HepG2 (cell line): ENCODE measurements around the gene CCDC97. TPM values are rescaled to one million over a fixed set of nuclear protein-coding genes. Genes with fewer than 3 reads are reported as not detected.

Experiments used
- AGO1 ChIP-seq: fragments of 200-400 bp; formaldehyde crosslinking; IDR thresholded peaks from 2 replicates; pipeline ENCODE4 v1.6.1; 2017; ENCODE audit warnings: mild to moderate bottlenecking, low read depth, low read length, moderate library complexity; ENCODE audit not compliant: poor library complexity, severe bottlenecking
- AGO2 ChIP-seq: fragments of 200-400 bp; formaldehyde crosslinking; optimal IDR thresholded peaks from 2 replicates; pipeline ENCODE3; 2017; ENCODE audit warnings: mild to moderate bottlenecking, low read depth, low read length, moderate library complexity
- CAMTA2 ChIP-seq: sonication (generic); formaldehyde crosslinking; IDR thresholded peaks from 2 replicates; pipeline ENCODE4 v1.4.0; 2020; ENCODE audit warnings: mild to moderate bottlenecking, missing genetic modification reagents, borderline replicate concordance
- FOXK1 ChIP-seq: sonication (generic); formaldehyde crosslinking; IDR thresholded peaks from 2 replicates; pipeline ENCODE4 v1.4.0; 2020; ENCODE audit warnings: low read depth, missing genetic modification reagents, borderline replicate concordance
- FOXM1 ChIP-seq: sonication (generic); formaldehyde crosslinking; IDR thresholded peaks from 2 replicates; pipeline ENCODE4 v1.5.0; 2020; ENCODE audit warnings: missing genetic modification reagents
- GATAD1 ChIP-seq: IDR thresholded peaks from 2 replicates; pipeline ENCODE4 v1.6.1; 2016; ENCODE audit warnings: missing genetic modification reagents, missing compliant biosample characterization
- KLF6 ChIP-seq: IDR thresholded peaks from 2 replicates; pipeline ENCODE4 v1.8.0; 2016; ENCODE audit warnings: missing biosample characterization, missing genetic modification reagents
- MEF2D ChIP-seq: sonication (generic); formaldehyde crosslinking; IDR thresholded peaks from 2 replicates; pipeline ENCODE4 v1.5.1; 2020; ENCODE audit warnings: mild to moderate bottlenecking, missing genetic modification reagents
- MXI1 ChIP-seq: IDR thresholded peaks from 3 replicates; pipeline ENCODE4 v1.6.1; 2012; ENCODE audit warnings: low read depth, low read length, inconsistent platforms, borderline replicate concordance
- NFIC ChIP-seq: IDR thresholded peaks from 2 replicates; pipeline ENCODE4 v1.6.1; 2012; ENCODE audit warnings: mild to moderate bottlenecking, low read length, inconsistent platforms
- NR2F1 ChIP-seq, 2 experiments: fragments of 450-650 bp in 1 of 2; formaldehyde crosslinking in 1 of 2; IDR thresholded peaks; 2 replicates each; pipeline versions ENCODE4 v1.5.0 to v1.6.1; 2016 to 2020; ENCODE audit warnings: mild to moderate bottlenecking in 1 of 2, missing compliant biosample characterization in 1 of 2, missing genetic modification reagents in 1 of 2, moderate library complexity in 1 of 2
- PAF1 ChIP-seq: IDR thresholded peaks from 2 replicates; pipeline ENCODE4 v1.6.1; 2016; ENCODE audit warnings: missing genetic modification reagents, missing compliant biosample characterization
- RFX5 ChIP-seq: IDR thresholded peaks from 2 replicates; pipeline ENCODE4 v1.6.1; 2011; ENCODE audit warnings: low read depth, low read length, improper control_type of control experiment
- RNF219 ChIP-seq: sonication (generic); formaldehyde crosslinking; IDR thresholded peaks from 2 replicates; pipeline ENCODE4 v1.5.0; 2020; ENCODE audit warnings: mild to moderate bottlenecking, missing genetic modification reagents
- SCMH1 ChIP-seq: sonication (generic); formaldehyde crosslinking; IDR thresholded peaks from 2 replicates; pipeline ENCODE4 v1.9.0; 2021; ENCODE audit warnings: missing genetic modification reagents, mild to moderate bottlenecking, borderline replicate concordance
- ZBTB34 ChIP-seq: sonication (generic); formaldehyde crosslinking; IDR thresholded peaks from 2 replicates; pipeline ENCODE4 v1.8.0; 2022; ENCODE audit warnings: mild to moderate bottlenecking, missing genetic modification reagents
- ZFAT ChIP-seq: sonication (generic); formaldehyde crosslinking; conservative IDR thresholded peaks from 2 replicates; pipeline ENCODE4 v1.8.1; 2023; ENCODE audit warnings: missing genetic modification reagents, inconsistent platforms
- ZFP36L2 ChIP-seq: sonication (generic); formaldehyde crosslinking; IDR thresholded peaks from 2 replicates; pipeline ENCODE4 v1.4.0; 2020; ENCODE audit warnings: missing genetic modification reagents
- ZNF263 ChIP-seq: sonication (generic); formaldehyde crosslinking; IDR thresholded peaks from 2 replicates; pipeline ENCODE4 v1.4.0; 2020; ENCODE audit warnings: missing genetic modification reagents
- ZNF772 ChIP-seq: sonication (generic); formaldehyde crosslinking; IDR thresholded peaks from 2 replicates; pipeline ENCODE4 v1.5.0; 2020; ENCODE audit warnings: mild to moderate bottlenecking, missing genetic modification reagents
- ZSCAN12 ChIP-seq: sonication (generic); formaldehyde crosslinking; IDR thresholded peaks from 2 replicates; pipeline ENCODE4 v1.9.0; 2021; ENCODE audit warnings: mild to moderate bottlenecking, missing genetic modification reagents
- polyA plus RNA-seq, 8 experiments: library from polyadenylated mRNA; depleted of rRNA in 3 of 8; stranded (reverse) in 7 of 8; unstranded in 1 of 8; fragments of >200 nt; fragmentation: Illumina TruSeq in 4 of 8; extraction: Trizol in 4 of 8; gene quantifications; 2 replicates each; pipeline versions ENCODE4 v1.2.1 to v1.2.3, GENCODE V29; 2011 to 2016; ENCODE audit warnings: low read depth in 4 of 8, missing spikeins in 1 of 8, mixed read lengths in 1 of 8; ENCODE audit not compliant: insufficient read depth in 1 of 8
- total RNA-seq, 5 experiments: library from RNA; depleted of rRNA; stranded (reverse); fragments of >200 nt; fragmentation: Illumina TruSeq; extraction: Trizol; gene quantifications; 2 replicates each; pipeline ENCODE4 v1.2.3, GENCODE V29; 2016; ENCODE audit warnings: low read depth in 1 of 5
- TF ChIP-seq, protein P1 (sequence below): sonication (generic); formaldehyde crosslinking; IDR thresholded peaks from 2 replicates; pipeline ENCODE4 v1.4.0; 2020; ENCODE audit warnings: missing genetic modification reagents
- TF ChIP-seq, protein P2 (sequence below): sonication (generic); formaldehyde crosslinking; IDR thresholded peaks from 2 replicates; pipeline ENCODE4 v1.8.1; 2023; ENCODE audit warnings: mild to moderate bottlenecking, moderate library complexity, missing genetic modification reagents
- TF ChIP-seq, protein P3 (sequence below): sonication (generic); formaldehyde crosslinking; IDR thresholded peaks from 2 replicates; pipeline ENCODE4 v1.4.0; 2020; ENCODE audit warnings: missing genetic modification reagents, low read depth, mild to moderate bottlenecking, borderline replicate concordance

CCDC97 gene
- total and polyA plus RNA-seq, 2 of the 13 experiments (the other 11 are each of a cell fraction or from before 2014, with no cell fraction given) = 6.2 to 7.3 TPM

DNA sequence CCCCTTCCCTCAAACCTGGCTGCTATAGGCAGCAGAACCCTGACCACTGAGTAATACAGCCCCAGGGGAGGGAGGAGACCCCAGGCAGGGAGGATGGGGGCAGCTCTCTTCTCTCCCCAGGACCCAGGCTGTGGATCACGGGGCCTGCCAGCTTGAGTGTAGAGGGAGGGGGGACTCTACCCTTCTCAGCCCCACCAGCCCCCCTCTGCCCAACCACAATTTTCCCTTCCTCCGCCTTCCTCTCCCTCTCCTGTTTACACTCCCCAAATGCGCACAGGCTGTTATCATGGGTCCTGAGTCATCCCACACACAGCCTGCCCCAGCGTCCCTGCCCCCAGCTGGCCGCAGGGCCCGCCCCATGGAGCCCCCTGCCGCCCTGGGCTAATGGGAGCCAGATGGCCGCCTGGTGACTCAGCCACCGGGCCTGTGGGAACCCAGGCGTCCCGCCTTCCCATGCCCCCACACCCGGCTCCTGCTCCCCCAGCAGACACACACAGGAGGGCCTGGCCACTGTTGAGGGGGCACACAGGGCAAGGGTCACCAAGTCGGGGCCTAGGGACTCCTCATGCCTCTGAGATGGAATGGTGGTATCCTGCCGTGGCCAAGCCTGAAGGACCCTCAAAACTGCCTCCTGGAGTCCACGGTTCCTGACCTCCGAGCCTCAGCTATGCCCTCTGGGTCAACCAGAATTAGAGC, 13.6 kb downstream of the CCDC97 start (continued):
- TF ChIP-seq, protein P1, sequence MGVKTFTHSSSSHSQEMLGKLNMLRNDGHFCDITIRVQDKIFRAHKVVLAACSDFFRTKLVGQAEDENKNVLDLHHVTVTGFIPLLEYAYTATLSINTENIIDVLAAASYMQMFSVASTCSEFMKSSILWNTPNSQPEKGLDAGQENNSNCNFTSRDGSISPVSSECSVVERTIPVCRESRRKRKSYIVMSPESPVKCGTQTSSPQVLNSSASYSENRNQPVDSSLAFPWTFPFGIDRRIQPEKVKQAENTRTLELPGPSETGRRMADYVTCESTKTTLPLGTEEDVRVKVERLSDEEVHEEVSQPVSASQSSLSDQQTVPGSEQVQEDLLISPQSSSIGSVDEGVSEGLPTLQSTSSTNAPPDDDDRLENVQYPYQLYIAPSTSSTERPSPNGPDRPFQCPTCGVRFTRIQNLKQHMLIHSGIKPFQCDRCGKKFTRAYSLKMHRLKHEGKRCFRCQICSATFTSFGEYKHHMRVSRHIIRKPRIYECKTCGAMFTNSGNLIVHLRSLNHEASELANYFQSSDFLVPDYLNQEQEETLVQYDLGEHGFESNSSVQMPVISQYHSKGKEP (CRISPR knock-in tag) = no peak
- TF ChIP-seq RNF219 (CRISPR knock-in tag) = no peak
- TF ChIP-seq, protein P2, sequence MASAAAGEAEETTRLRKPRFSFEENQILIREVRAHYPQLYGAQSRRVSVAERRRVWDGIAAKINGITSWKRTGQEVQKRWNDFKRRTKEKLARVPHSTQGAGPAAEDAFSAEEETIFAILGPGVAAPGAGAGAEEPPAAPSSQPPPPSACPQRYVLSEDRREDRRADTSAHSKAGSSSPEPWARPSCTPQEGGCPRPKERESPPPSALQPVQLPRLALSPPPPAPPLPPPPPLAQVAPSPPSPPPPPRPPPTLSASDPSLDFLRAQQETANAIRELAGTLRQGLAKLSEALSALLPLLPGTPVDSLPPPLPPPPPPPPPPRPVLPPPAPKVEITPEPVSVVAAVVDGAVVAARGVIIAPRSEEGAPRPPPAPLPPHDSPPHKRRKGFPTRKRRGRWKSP (CRISPR knock-in tag) = no peak
- TF ChIP-seq GATAD1 (CRISPR knock-in tag) = 0 out of 2 replicates have a peak, but pooled peaks have one; percentile 31
- TF ChIP-seq AGO1 = peak; percentile 88
- no peak for TF ChIP-seq FOXM1 (CRISPR knock-in tag)
- peak; percentile 78; the same call in 1 of the 2 replicates for TF ChIP-seq PAF1 (CRISPR knock-in tag)
- no peak for TF ChIP-seq ZFP36L2
- TF ChIP-seq ZBTB34 = no peak
- TF ChIP-seq NFIC = peak; percentile 42; the same call in 1 of the 2 replicates
- TF ChIP-seq NR2F1 (CRISPR knock-in tag; IDR thresholded peaks at IDR 0.05) = no peak
- TF ChIP-seq MEF2D = no peak
- no peak for TF ChIP-seq ZFAT
- TF ChIP-seq ZNF772 (CRISPR knock-in tag) = no peak
- TF ChIP-seq MXI1 = peak; percentile 76; the same call in 1 of the 3 replicates
- TF ChIP-seq RFX5 = no peak
- TF ChIP-seq ZNF263 (CRISPR knock-in tag) = peak; percentile 63
- TF ChIP-seq ZSCAN12 (CRISPR knock-in tag) = no peak
- no peak for TF ChIP-seq CAMTA2 (CRISPR knock-in tag)
- TF ChIP-seq, protein P3, sequence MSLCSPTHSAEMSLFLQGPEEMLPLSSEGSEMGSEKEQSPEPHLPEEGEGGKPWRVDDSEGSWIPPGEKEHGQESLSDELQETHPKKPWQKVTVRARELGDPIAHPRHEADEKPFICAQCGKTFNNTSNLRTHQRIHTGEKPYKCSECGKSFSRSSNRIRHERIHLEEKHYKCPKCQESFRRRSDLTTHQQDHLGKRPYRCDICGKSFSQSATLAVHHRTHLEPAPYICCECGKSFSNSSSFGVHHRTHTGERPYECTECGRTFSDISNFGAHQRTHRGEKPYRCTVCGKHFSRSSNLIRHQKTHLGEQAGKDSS (CRISPR knock-in tag) = no peak
- peak; percentile 95 for TF ChIP-seq AGO2
- no peak for TF ChIP-seq SCMH1
- TF ChIP-seq KLF6 (CRISPR knock-in tag) = no peak
- peak; percentile 55; the same call in 1 of the 2 replicates for TF ChIP-seq FOXK1 (CRISPR knock-in tag)
